ENCODE data around the gene APPL1. TPM values are rescaled to one million over a fixed set of nuclear protein-coding genes. Genes with fewer than 3 reads are reported as not detected.

Gene APPL1
- 31.9 and 32.5 TPM in 2 replicates for total RNA-seq

GRCh38 chr3:57227204-57227929, at the start of gene APPL1:
TSS of gene APPL1 (plus strand) at chr3:57227729. CDS start at chr3:57227884, 155 bp downstream.

GRCh38 chr3:57199895-57200297, 27.6 kb upstream of the APPL1 start, which contains the start of gene HESX1:
TSS of gene HESX1 (minus strand) at chr3:57199978. CDS start at chr3:57199918, 60 bp downstream.

GRCh38 chr3:57292159-57292896, 64.8 kb downstream of the APPL1 start, which contains the start of gene ASB14:
TSS of gene ASB14 (minus strand) at chr3:57292685. CDS start at chr3:57292033, 652 bp downstream.

Other genes starting within 250 kb of the APPL1 start
- under 0.01 TPM in 1 of 2 replicates, not detected in the other for gene SPATA12, start 167.1 kb upstream of the APPL1 start, total RNA-seq
- 4.7 and 5.2 TPM in 2 replicates for gene IL17RD, start 62.4 kb upstream of the APPL1 start, total RNA-seq
- 0.34 and 0.79 TPM in 2 replicates for gene HESX1, start 27.8 kb upstream of the APPL1 start, total RNA-seq
- 0.17 TPM in 1 of 2 replicates, not detected in the other for gene ASB14, start 65.0 kb downstream of the APPL1 start, total RNA-seq

Data from bronchial smooth muscle cell (primary cell).